Kidney (tissue), 14 donors: Measurements from ENCODE around the gene RASL11B. TPM values are rescaled to one million over a fixed set of nuclear protein-coding genes. Genes with fewer than 3 reads are reported as not detected.

Experiments used
- DNase-seq, 5 donors: peaks; one replicate each; pipeline ENCODE4 v3.0.0-alpha.2; 2013 to 2020
- FAIRE-seq: peaks from 2 replicates; lab custom pipeline; 2012; peaks lifted over from hg19 to GRCh38; lab: Jason Lieb, UNC
- H3K27ac ChIP-seq, 2 donors: one replicate each; pipeline ENCODE4 v1.7.0; 2013; ENCODE audit warnings: low read depth in 2 of 2, low read length in 2 of 2, inconsistent platforms in 1 of 2
- H3K27me3 ChIP-seq: one replicate; pipeline ENCODE4 v1.7.1; 2013; ENCODE audit warnings: low read length, inconsistent platforms; ENCODE audit not compliant: control insufficient read depth, insufficient read depth
- H3K36me3 ChIP-seq, 3 donors: one replicate each; pipeline versions ENCODE4 v1.7.0 to v1.7.1; 2013; ENCODE audit warnings: low read length in 3 of 3, control low read depth in 1 of 3, inconsistent platforms in 1 of 3; ENCODE audit not compliant: insufficient read depth in 3 of 3, control insufficient read depth in 2 of 3
- H3K4me1 ChIP-seq, 3 donors: one replicate each; pipeline versions ENCODE4 v1.7.0 to v1.7.1; 2013; ENCODE audit warnings: low read length in 3 of 3, inconsistent platforms in 1 of 3, low read depth in 1 of 3; ENCODE audit not compliant: control insufficient read depth in 2 of 3, insufficient read depth in 2 of 3
- H3K4me3 ChIP-seq, 3 donors: one replicate each; pipeline versions ENCODE4 v1.7.0 to v1.8.1; 2013; ENCODE audit warnings: low read length in 3 of 3, control low read depth in 1 of 3, inconsistent platforms in 1 of 3
- H3K9ac ChIP-seq, 3 donors: one replicate each; pipeline versions ENCODE4 v1.7.0 to v1.7.1; 2013; ENCODE audit warnings: low read length in 3 of 3, control low read depth in 1 of 3, inconsistent platforms in 1 of 3
- H3K9me3 ChIP-seq, 3 donors: one replicate each; pipeline versions ENCODE4 v1.7.0 to v1.7.1; 2013; ENCODE audit warnings: low read length in 3 of 3, control low read depth in 1 of 3, inconsistent platforms in 1 of 3; ENCODE audit not compliant: control insufficient read depth in 2 of 3, insufficient read depth in 1 of 3
- CTCF ChIP-seq: IDR thresholded peaks from 3 replicates; pipeline ENCODE4 v1.5.1; 2012; ENCODE audit warnings: mild to moderate bottlenecking, moderate library complexity, borderline replicate concordance; ENCODE audit not compliant: insufficient read depth; ENCODE audit errors: extremely low read depth
- intact Hi-C: fragments of 100-400 bp; cut with DNase I; formaldehyde crosslinking; loops from one replicate; pipeline ENCODE4 v1.11.1; 2022
- polyA plus RNA-seq: library from polyadenylated mRNA; stranded (reverse); fragments of 350-450 nt; fragmentation: Illumina TruSeq; extraction: RNeasy Lipid Tissue Mini Kit (QIAGEN cat#74804); gene quantifications from one replicate; pipeline ENCODE4 v1.2.3, GENCODE V29; 2014; ENCODE audit warnings: low read depth, low replicate concordance; ENCODE audit not compliant: insufficient read depth
- total RNA-seq: library from RNA; stranded (reverse); fragmentation: NEBNext Ultra II Directional; extraction: Animal tissue kit (Norgen Biotek cat#: 25700); gene quantifications from one replicate; pipeline ENCODE4 v1.2.1, GENCODE V29; 2021
- donor health status: control.
- donor health status: control.
- donor health status: control.
- donor health status: control.
- donor health status: control.
- donor health status: DM: yes; HTN: yes; CAD: no.
- donor health status: Normal renal cell carcinoma (clear cell type).

The RASL11B gene
- total and polyA plus RNA-seq, 2 donors from 2014 or later, result 4.3 to 45.9 TPM

GRCh38 chr4:52838729-52839586 is 23.2 kb upstream of the RASL11B start:
- Histone ChIP-seq H3K4me3 (no peak overlapping the region), H3K36me3 (no peaks in the 10 kb centered on the region), H3K4me1 (peaks cover 3 to 13% (median 10%) of the 10 kb centered on the region in 3 donors), H3K27me3 (no peaks in the 10 kb centered on the region), H3K27ac (no peak overlapping the region), H3K9ac (no peak overlapping the region), H3K9me3 (no peaks in the 10 kb centered on the region)
- intact Hi-C loops, result no loop called here
- DNase-seq, result no peak
- no peak for TF ChIP-seq CTCF
- FAIRE-seq, result no peak

- no peak overlapping the region for H3K9ac ChIP-seq
- H3K4me3 ChIP-seq, result no peak overlapping the region
- TF ChIP-seq CTCF, result no peak
- DNase-seq (peak in 1 of 5 donors; percentile 22), FAIRE-seq (no peak)
- intact Hi-C loops, result no loop called here
- no peaks in the 10 kb centered on the region for H3K9me3 ChIP-seq
- H3K27me3 ChIP-seq, result no peaks in the 10 kb centered on the region
- H3K27ac ChIP-seq, result no peak overlapping the region
- no peaks in the 10 kb centered on the region for H3K36me3 ChIP-seq
- H3K4me1 ChIP-seq, result peaks cover 3 to 13% (median 10%) of the 10 kb centered on the region in 3 donors
These were observed 21.4 kb upstream of the RASL11B start for GRCh38 chr4:52840531-52841370.

GRCh38 chr4:52841682-52842456 is 20.2 kb upstream of the RASL11B start:
- DNase-seq (peak in 1 of 5 donors; percentile 13), FAIRE-seq (no peak)
- Histone ChIP-seq H3K9me3 (no peaks in the 10 kb centered on the region), H3K36me3 (no peaks in the 10 kb centered on the region), H3K4me3 (no peak overlapping the region), H3K4me1 (peaks cover 3 to 13% (median 10%) of the 10 kb centered on the region in 3 donors), H3K27ac (no peak overlapping the region), H3K27me3 (no peaks in the 10 kb centered on the region), H3K9ac (no peak overlapping the region)
- intact Hi-C loops, result no loop called here
- no peak for TF ChIP-seq CTCF
